Ectodermal cell (in vitro differentiated cells): ENCODE data around the gene CHAF1A.

Experiments used
- H3K27ac ChIP-seq: 2 replicates; pipeline ENCODE4 v1.7.0; 2013; ENCODE audit warnings: mild to moderate bottlenecking, low read depth, low read length; ENCODE audit not compliant: insufficient read depth, poor library complexity, severe bottlenecking
- H3K27me3 ChIP-seq: 2 replicates; pipeline ENCODE4 v1.7.0; 2013; ENCODE audit warnings: mild to moderate bottlenecking, low read length; ENCODE audit not compliant: insufficient read depth, control insufficient read depth, poor library complexity, severe bottlenecking
- H3K36me3 ChIP-seq: one replicate; pipeline ENCODE4 v1.7.0; 2013; ENCODE audit warnings: low read length; ENCODE audit not compliant: control insufficient read depth, insufficient read depth
- H3K4me1 ChIP-seq: one replicate; pipeline ENCODE4 v1.7.0; 2013; ENCODE audit warnings: low read length; ENCODE audit not compliant: control insufficient read depth, insufficient read depth
- H3K4me3 ChIP-seq: 2 replicates; pipeline ENCODE4 v1.7.0; 2013; ENCODE audit warnings: low read depth, low read length, control low read depth; ENCODE audit not compliant: insufficient read depth
- H3K9me3 ChIP-seq: 2 replicates; pipeline ENCODE4 v1.7.0; 2013; ENCODE audit warnings: mild to moderate bottlenecking, low read length, moderate library complexity; ENCODE audit not compliant: control insufficient read depth
- WGBS, 2 experiments: methylation state at CpG; one replicate each; pipeline ENCODE4 v1.1.7; 2013; ENCODE audit warnings: missing lambda C conversion rate in 2 of 2; 5-methylcytosine and 5-hydroxymethylcytosine counted together

Gene CHAF1A

DNA sequence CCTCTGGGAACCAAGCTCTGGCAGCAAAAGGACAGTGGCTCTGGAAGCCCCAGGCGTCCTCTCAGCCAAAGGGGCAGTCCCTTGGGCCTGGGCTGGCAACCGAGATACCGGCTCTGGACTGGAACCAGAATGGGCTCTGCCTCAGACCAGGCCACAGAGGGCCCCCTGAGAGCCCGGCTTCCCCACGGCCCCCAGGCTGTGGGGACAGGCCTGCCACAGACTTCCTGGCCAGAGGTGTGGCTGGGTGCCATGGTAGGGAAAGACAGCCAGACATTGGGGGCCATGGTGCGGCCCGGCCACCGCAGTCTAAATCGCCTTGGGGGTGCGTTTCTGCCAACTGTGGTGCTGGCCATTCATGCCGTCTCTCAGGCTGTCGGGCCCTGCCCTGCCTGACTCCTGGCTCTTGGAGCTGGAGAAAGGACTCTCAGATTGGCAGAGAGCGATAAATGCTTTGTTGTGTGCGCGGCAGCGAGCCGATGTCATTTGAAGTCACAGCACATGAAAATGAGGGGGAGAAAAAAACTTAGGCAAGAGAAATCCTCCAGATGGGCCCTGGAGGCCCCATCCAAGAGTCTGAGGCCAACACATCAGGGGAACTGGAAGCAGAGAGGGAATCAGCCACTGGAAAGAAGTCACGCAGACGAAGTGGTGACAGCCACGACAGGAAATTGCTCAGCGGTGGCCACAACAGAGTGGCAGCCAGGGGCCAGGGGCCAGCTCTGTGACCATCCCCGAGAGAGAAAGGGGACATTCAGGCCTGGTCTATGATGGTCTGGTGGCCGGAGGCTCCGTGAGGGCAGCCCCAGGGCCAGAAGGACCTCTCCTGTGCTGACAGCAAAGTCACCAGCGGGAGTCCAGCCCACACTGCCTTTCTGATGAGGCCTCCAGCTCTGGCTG, 28.6 kb upstream of the CHAF1A start:
- Histone ChIP-seq H3K27me3 (no peaks in the 10 kb centered on the region), H3K4me3 (no peak overlapping the region), H3K27ac (no peak overlapping the region), H3K9me3 (no peaks in the 10 kb centered on the region), H3K36me3 (no peaks in the 10 kb centered on the region), H3K4me1 (peaks cover 53% of the 10 kb centered on the region)
- WGBS, 2 experiments, result 93 to 95% methylated on average over 25 of the region's 25 CpGs

DNA sequence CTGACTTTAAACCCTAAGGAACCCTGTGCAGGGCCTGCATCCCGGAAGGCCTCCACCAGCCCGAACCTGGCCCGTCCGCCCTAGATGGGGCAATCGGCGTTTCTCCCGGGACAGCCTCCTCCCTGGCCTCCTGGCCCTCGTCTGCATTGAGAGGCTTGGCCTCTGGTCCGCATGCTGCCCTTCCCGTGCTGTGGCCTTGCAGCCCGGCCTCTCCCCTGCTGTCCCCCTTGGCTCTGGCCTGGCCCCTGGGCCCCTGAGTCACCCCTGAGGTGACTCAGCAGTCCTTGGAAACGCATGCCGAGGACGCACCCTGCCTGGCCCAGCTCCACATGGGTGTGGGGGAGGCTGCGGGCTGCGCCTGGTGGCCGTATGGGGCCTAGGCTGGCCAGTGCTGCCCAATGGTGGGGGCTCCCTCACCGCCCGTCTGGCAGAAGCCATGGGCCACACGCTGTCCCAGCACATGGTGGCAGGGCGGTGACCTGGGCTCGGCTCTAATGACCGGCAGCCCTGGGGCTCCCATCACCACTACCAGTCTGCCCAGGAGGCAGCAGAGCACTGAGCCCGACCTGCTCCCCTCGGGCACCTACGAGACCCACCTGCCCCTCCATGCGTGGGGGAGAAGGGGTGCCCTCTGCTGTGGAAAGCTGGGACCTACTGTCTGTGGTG, 27.8 kb upstream of the CHAF1A start:
- Histone ChIP-seq H3K27ac (peak overlapping the region; percentile 8), H3K4me1 (peaks cover 45% of the 10 kb centered on the region)
- 91% methylated on average over 27 of the region's 27 CpGs for WGBS, 2 experiments

GRCh38 chr19:4375164-4376027, 27.0 kb upstream of the CHAF1A start:
- H3K9me3 ChIP-seq, result no peaks in the 10 kb centered on the region
- H3K4me3 ChIP-seq, result no peak overlapping the region
- no peaks in the 10 kb centered on the region for H3K27me3 ChIP-seq
- no peaks in the 10 kb centered on the region for H3K36me3 ChIP-seq
- H3K27ac ChIP-seq, result peak overlapping the region; percentile 8
- 75 to 76% methylated on average over 16 of the region's 16 CpGs for WGBS, 2 experiments
- H3K4me1 ChIP-seq, result peaks cover 38% of the 10 kb centered on the region

More for the DNA sequence above, 27.8 kb upstream of the CHAF1A start:
- Histone ChIP-seq H3K27me3 (no peaks in the 10 kb centered on the region), H3K9me3 (no peaks in the 10 kb centered on the region), H3K4me3 (no peak overlapping the region), H3K36me3 (no peaks in the 10 kb centered on the region)

GRCh38 chr19:4376028-4376670, 26.3 kb upstream of the CHAF1A start:
- H3K27ac ChIP-seq, result no peak overlapping the region
- H3K27me3 ChIP-seq, result no peaks in the 10 kb centered on the region
- H3K4me1 ChIP-seq, result peaks cover 38% of the 10 kb centered on the region
- no peak overlapping the region for H3K4me3 ChIP-seq
- 85% methylated on average over 16 of the region's 16 CpGs for WGBS, 2 experiments
- H3K36me3 ChIP-seq, result no peaks in the 10 kb centered on the region
- H3K9me3 ChIP-seq, result no peaks in the 10 kb centered on the region

- 59 to 60% methylated on average over 10 of the region's 10 CpGs for whole genome bisulfite sequencing, 2 experiments
- H3K9me3 ChIP-seq, result no peaks in the 10 kb centered on the region
- no peaks in the 10 kb centered on the region for H3K27me3 ChIP-seq
- H3K36me3 ChIP-seq, result no peaks in the 10 kb centered on the region
- no peak overlapping the region for H3K27ac ChIP-seq
- H3K4me1 ChIP-seq, result peaks cover 38% of the 10 kb centered on the region
- H3K4me3 ChIP-seq, result no peak overlapping the region
Measured at GRCh38 chr19:4376671-4376990, 25.8 kb upstream of the CHAF1A start.

GRCh38 chr19:4376991-4377781, 25.3 kb upstream of the CHAF1A start:
- Histone ChIP-seq H3K4me3 (no peak overlapping the region), H3K4me1 (peaks cover 38% of the 10 kb centered on the region), H3K27me3 (no peaks in the 10 kb centered on the region), H3K9me3 (no peaks in the 10 kb centered on the region), H3K27ac (no peak overlapping the region), H3K36me3 (no peaks in the 10 kb centered on the region)
- 86 to 87% methylated on average over 23 of the region's 23 CpGs for WGBS, 2 experiments

- Histone ChIP-seq H3K36me3 (no peaks in the 10 kb centered on the region), H3K4me1 (peaks cover 38% of the 10 kb centered on the region), H3K4me3 (no peak overlapping the region), H3K27ac (no peak overlapping the region), H3K27me3 (no peaks in the 10 kb centered on the region), H3K9me3 (no peaks in the 10 kb centered on the region)
- WGBS, 2 experiments, result 95 to 96% methylated on average over 11 of the region's 11 CpGs
Measured at GRCh38 chr19:4378886-4379285, 23.6 kb upstream of the CHAF1A start.

DNA sequence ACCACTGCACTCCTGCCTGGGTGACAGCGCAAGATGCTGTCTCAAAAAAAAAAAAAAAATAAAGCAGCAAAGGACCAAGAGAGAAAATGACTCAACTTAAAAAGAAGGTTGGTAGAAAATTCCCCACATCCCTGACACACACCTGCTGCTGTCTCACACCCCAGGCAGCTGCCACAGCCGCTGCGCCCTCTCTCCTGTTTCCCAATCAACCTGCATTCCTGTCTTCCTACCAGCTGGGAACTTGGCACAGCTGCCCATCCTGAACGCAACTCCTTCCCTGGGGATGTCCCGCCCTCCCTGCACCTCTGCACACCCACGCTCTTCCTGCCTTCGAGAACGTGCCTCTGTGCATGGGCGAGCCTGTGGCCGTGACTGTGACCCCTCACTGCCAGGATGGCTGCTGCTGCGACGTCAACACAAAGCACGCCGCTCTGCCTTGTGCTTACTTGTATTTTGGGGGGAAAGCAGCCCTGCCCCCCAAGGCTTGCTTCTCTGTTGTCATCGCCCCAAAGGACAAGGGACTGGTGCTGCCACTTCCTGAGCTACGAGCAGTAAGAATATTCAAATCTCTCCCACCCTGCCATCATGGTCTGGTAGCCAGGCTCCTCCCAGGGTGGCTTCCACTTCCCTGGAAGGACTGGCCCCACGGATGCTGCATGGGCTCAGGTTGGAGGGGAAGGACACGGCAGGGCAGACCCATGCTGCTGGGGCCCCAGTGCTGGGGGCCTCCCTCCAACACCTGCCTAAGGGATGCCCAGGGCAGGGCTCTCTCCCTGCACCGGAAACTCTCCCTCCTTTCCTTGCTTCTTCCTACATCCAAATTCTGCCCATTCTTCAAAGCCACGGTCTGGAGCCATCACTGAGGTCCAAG, 22.8 kb upstream of the CHAF1A start:
- Histone ChIP-seq H3K27ac (no peak overlapping the region), H3K4me1 (peaks cover 33% of the 10 kb centered on the region), H3K36me3 (no peaks in the 10 kb centered on the region), H3K9me3 (no peaks in the 10 kb centered on the region), H3K27me3 (no peaks in the 10 kb centered on the region), H3K4me3 (no peak overlapping the region)
- WGBS, 2 experiments, result 85% methylated on average over 20 of the region's 20 CpGs
